HepG2 (cell line): ENCODE measurements around the gene NANOGP8. TPM values are rescaled to one million over a fixed set of nuclear protein-coding genes. Genes with fewer than 3 reads are reported as not detected.

Source experiments
- ADNP ChIP-seq: sonication (generic); formaldehyde crosslinking; IDR thresholded peaks from 2 replicates; pipeline ENCODE4 v1.4.0; 2020; ENCODE audit warnings: missing genetic modification reagents
- CC2D1A ChIP-seq: sonication (generic); formaldehyde crosslinking; IDR thresholded peaks from 2 replicates; pipeline ENCODE4 v1.8.1; 2023; ENCODE audit warnings: mild to moderate bottlenecking, missing genetic modification reagents
- CHD4 ChIP-seq: fragments of 200-600 bp; sonication (generic); IDR thresholded peaks from 2 replicates; pipeline ENCODE4 v1.7.0; 2017; ENCODE audit warnings: mild to moderate bottlenecking, low read length, borderline replicate concordance
- FOSL1 ChIP-seq: sonication (generic); formaldehyde crosslinking; IDR thresholded peaks from 2 replicates; pipeline ENCODE4 v1.9.0; 2021; ENCODE audit warnings: missing genetic modification reagents, borderline replicate concordance
- HES4 ChIP-seq: sonication (generic); formaldehyde crosslinking; IDR thresholded peaks from 2 replicates; pipeline ENCODE4 v1.9.0; 2021; ENCODE audit warnings: mild to moderate bottlenecking, missing genetic modification reagents, borderline replicate concordance
- NFIC ChIP-seq: IDR thresholded peaks from 2 replicates; pipeline ENCODE4 v1.6.1; 2012; ENCODE audit warnings: mild to moderate bottlenecking, low read length, inconsistent platforms
- TSC22D2 ChIP-seq: sonication (generic); formaldehyde crosslinking; IDR thresholded peaks from 2 replicates; pipeline ENCODE4 v1.5.1; 2020; ENCODE audit warnings: missing genetic modification reagents, mild to moderate bottlenecking, borderline replicate concordance
- ZFP36 ChIP-seq: fragments of 150-350 bp; IDR thresholded peaks from 2 replicates; pipeline ENCODE4 v1.6.1; 2018; ENCODE audit warnings: borderline replicate concordance, low read length, low read depth; ENCODE audit not compliant: partially characterized antibody
- ZNF232 ChIP-seq: sonication (generic); formaldehyde crosslinking; IDR thresholded peaks from 2 replicates; pipeline ENCODE4 v1.4.0; 2020; ENCODE audit warnings: missing genetic modification reagents, borderline replicate concordance
- ZNF784 ChIP-seq: sonication (generic); formaldehyde crosslinking; IDR thresholded peaks from 2 replicates; pipeline ENCODE4 v1.5.1; 2020; ENCODE audit warnings: missing genetic modification reagents, mild to moderate bottlenecking, borderline replicate concordance
- polyA plus RNA-seq, 8 experiments: library from polyadenylated mRNA; depleted of rRNA in 3 of 8; stranded (reverse) in 7 of 8; unstranded in 1 of 8; fragments of >200 nt; fragmentation: Illumina TruSeq in 4 of 8; extraction: Trizol in 4 of 8; gene quantifications; 2 replicates each; pipeline versions ENCODE4 v1.2.1 to v1.2.3, GENCODE V29; 2011 to 2016; ENCODE audit warnings: low read depth in 4 of 8, missing spikeins in 1 of 8, mixed read lengths in 1 of 8; ENCODE audit not compliant: insufficient read depth in 1 of 8
- total RNA-seq, 5 experiments: library from RNA; depleted of rRNA; stranded (reverse); fragments of >200 nt; fragmentation: Illumina TruSeq; extraction: Trizol; gene quantifications; 2 replicates each; pipeline ENCODE4 v1.2.3, GENCODE V29; 2016; ENCODE audit warnings: low read depth in 1 of 5
- TF ChIP-seq, protein P1 (sequence below): sonication (generic); formaldehyde crosslinking; IDR thresholded peaks from 2 replicates; pipeline ENCODE4 v1.9.0; 2022; ENCODE audit warnings: low read depth, missing genetic modification reagents

Gene NANOGP8
- total and polyA plus RNA-seq, 2 of the 13 experiments (the other 11 are each of a cell fraction or from before 2014, with no cell fraction given): 0.27 TPM; not detected in 1

GRCh38 chr15:35038626-35039451 is 46.3 kb downstream of the NANOGP8 start (continued):
- TF ChIP-seq, protein P1, sequence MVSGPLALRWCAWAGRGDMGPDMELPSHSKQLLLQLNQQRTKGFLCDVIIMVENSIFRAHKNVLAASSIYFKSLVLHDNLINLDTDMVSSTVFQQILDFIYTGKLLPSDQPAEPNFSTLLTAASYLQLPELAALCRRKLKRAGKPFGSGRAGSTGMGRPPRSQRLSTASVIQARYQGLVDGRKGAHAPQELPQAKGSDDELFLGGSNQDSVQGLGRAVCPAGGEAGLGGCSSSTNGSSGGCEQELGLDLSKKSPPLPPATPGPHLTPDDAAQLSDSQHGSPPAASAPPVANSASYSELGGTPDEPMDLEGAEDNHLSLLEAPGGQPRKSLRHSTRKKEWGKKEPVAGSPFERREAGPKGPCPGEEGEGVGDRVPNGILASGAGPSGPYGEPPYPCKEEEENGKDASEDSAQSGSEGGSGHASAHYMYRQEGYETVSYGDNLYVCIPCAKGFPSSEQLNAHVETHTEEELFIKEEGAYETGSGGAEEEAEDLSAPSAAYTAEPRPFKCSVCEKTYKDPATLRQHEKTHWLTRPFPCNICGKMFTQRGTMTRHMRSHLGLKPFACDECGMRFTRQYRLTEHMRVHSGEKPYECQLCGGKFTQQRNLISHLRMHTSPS: no peak
- TF ChIP-seq TSC22D2 (CRISPR knock-in tag) (no peak), NFIC (no peak), ZNF784 (CRISPR knock-in tag) (no peak), HES4 (CRISPR knock-in tag) (no peak), ZNF232 (CRISPR knock-in tag) (no peak), ZFP36 (no peak), CHD4 (no peak), FOSL1 (CRISPR knock-in tag) (no peak), ADNP (CRISPR knock-in tag) (no peak), CC2D1A (CRISPR knock-in tag) (no peak)
- TF ChIP-seq, all 625 proteins: peak for 0

Other genes with a start within 250 kb of the NANOGP8 start
- gene AQR, start 115.6 kb downstream of the NANOGP8 start, total RNA-seq (2016; rRNA removed; fragmentation: Illumina TruSeq; extraction: Trizol): 31.3 and 46.0 TPM in 2 replicates
- gene AQR, start 115.6 kb downstream of the NANOGP8 start, polyA plus RNA-seq (2011; rRNA removed): 13.8 and 18.7 TPM in 2 replicates
- 33.1 and 79.5 TPM in 2 replicates for gene ZNF770, start 97.0 kb downstream of the NANOGP8 start, total RNA-seq (2016; rRNA removed; fragmentation: Illumina TruSeq; extraction: Trizol)
- 13.0 and 15.5 TPM in 2 replicates for gene ZNF770, start 97.0 kb downstream of the NANOGP8 start, polyA plus RNA-seq (2011; rRNA removed)